NOMO-1 treated with dmso at 0.1 percent for 144 hours (cell line): ENCODE results near the gene TRIM2.
"Not testable (repeated sequence)": the region's sequence is repeated elsewhere in the genome, so short reads cannot be mapped to it uniquely, and the experiment has no call there.

Experiments
- DNase-seq: peaks from one replicate; lab custom pipeline; 2025; ENCODE audit not compliant: unreplicated experiment; lab: John Stamatoyannopoulos, UW

The TRIM2 gene

GRCh38 chr4:153204247-153204671, at the start of gene TRIM2:
TRIM2 (plus strand) TSS chr4:153204443; CDS start chr4:153204531, 88 bp downstream.
- no peak for DNase-seq

DNA sequence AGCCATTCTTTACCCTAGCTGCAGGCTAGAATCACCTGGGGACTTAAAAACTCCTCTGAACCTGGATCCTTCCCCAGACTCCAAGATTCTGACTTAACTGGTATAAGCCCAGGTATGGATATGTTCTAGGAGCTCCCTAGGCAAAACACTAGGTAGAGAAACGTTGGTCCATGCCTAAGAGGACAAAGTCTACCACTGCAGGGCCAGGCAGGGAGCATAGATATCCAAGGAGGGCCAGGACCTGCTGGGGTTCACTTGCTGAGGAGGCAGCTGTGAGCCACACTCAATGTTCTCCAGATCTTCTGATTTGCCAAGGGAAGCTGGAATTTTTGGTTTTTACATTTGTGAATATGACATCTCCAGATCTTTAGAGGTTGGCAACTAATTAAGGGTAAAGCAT, 48.6 kb upstream of the TRIM2 start:
- no peak for DNase-seq

DNA sequence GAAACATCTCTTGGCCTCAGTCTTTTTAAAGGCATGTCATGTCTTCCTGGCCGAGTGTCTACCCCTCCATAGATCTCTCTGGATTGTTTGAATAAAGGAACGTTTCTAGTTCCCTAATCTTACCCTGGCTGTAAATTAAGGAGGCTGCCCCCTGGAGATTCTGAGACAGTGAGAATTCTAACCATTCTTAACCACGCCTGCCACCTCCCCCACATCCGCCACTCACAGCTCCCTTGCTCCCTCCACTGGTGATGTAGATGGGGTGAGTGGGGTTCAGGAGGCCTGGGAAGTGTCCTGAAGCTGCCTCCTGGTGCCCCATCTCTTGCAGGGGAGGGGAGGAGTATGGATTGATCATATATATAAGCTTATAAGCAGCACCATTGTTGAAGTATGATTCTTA, 48.0 kb upstream of the TRIM2 start:
- DNase-seq: peak; percentile 55

GRCh38 chr4:153156721-153157120, 47.5 kb upstream of the TRIM2 start:
- no peak for DNase-seq

DNA sequence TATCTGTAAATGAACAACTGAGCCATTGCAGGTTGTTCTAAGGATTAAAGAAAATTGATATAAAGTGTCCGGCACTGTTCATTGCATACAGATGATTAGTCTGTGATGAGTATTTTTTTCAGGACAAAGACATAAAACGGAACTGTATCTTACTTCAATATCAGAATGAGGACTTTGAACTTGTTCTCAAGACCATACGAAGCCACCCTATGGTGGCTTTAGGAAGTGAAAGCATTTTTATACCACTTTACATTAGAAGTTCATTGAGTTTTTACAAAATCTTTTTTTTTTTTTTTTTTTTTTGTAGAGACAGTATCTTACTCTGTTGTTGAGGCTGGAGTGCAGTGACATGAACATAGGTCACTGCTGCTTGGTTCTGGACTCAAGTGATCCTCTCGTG, 45.2 kb upstream of the TRIM2 start:
- no peak for DNase-seq

- no peak for DNase-seq
These were observed 44.5 kb upstream of the TRIM2 start for GRCh38 chr4:153159728-153160221.

DNA sequence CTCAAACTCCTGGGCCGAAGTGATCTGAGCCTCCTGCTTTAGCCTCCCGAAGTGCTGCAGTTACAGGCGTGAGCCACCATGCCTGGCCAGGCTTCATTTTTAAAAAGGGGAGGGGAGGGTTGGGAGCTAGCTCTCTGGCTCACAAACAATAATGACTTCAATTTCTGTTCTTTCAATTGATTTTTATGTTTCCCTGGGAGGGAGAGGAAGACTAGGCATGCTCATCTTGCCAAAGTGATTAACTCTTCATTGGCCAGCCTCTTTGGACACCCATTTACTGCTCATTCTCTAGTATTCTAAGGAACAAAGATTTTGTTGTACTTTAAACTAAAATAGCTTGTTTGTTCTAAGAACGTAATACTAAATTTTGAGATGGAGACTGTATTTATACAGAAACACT, 43.4 kb upstream of the TRIM2 start:
- DNase-seq: no peak

DNA sequence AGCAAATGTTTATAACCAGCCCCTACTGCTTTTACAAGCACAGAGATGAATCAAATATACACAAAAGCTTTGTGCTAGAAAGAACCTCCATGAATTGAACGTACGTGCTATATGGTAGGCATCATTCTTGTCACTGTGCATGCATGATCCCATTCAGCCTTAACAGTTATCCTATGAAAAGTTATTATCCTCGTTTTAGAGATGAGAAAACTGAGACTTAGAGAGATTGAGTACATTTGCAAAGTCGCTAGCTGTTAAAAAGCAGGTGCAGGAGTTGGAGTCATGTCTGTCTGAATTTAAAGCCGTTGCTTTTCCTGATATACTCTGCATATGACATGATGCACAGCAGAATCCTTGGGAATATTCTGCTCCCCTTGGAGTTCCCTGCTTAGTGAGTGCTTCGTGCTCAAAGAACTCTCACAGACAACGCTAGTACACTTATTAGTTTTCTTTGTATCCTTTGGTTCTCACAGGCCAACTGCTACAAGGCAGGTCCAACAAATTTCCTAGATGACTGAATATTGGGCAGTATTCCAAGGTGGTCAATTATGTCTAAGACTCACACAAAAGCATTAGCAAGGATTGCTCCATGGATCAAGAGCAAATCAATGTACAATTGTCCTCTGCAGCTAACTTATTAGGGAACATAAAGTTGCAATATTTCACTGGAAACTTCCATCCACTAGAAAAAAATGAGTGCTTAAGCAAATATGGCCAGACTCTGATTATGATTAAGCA, 42.8 kb upstream of the TRIM2 start:
- DNase-seq: no peak

- DNase-seq: not testable (repeated sequence)
These were observed 39.0 kb upstream of the TRIM2 start for GRCh38 chr4:153165236-153165635.

DNA sequence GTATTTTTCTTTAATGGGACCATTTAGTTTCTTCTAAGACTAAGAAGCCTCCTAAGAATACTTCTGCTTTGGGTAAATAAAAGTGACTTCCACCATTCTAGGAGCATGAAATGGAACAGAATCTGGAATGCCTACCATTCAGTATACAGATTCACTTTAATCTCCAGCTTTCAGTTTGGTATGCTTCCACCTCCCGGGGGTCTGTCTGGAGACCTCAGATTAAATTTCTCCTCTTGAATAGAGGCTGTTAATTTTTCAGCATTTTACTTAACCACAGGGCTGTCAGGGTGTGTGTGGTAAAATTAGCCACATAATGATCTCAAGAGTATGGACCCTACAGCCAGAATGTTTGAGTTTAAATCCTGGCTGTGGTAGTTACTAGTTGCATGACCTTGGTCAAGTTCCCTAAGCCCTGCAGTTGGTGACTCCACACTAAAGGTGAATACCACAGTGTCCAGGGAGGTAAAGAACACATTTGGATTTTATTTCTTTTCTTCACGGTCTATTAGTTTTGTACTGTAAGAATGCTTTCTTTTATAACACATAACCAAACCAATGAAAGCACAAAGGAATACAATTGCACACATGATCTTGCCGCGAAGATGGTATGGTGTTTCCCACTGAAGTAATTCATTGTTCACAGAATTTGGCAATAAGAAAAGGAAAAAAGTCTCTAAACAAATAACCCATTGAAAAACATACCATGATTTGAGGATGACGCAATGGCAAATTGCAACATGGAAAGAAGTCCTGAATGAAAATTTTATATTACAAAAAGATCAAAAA, 37.3 kb upstream of the TRIM2 start:
- no peak for DNase-seq

GRCh38 chr4:153169776-153170175, 34.5 kb upstream of the TRIM2 start:
- DNase-seq: no peak

DNA sequence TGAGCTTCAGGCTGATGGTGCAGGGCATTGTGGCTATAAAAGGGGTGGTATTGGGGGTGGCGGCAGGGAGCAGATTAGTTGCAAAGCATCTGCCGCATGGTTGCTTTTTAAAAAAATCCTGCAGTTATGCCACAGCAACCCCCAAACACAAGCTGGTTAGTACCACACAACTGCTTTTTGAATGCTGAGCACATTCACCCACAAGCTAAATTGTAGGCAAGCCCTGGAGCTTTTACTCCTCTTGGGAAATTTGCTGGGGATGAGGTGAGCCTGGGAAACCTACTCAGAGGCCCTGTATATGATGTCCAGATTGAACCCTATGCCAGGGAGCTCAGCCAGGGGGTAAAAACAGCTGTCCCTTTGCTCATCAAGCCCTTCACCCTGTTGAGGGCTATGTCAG, 33.8 kb upstream of the TRIM2 start:
- DNase-seq: no peak

DNA sequence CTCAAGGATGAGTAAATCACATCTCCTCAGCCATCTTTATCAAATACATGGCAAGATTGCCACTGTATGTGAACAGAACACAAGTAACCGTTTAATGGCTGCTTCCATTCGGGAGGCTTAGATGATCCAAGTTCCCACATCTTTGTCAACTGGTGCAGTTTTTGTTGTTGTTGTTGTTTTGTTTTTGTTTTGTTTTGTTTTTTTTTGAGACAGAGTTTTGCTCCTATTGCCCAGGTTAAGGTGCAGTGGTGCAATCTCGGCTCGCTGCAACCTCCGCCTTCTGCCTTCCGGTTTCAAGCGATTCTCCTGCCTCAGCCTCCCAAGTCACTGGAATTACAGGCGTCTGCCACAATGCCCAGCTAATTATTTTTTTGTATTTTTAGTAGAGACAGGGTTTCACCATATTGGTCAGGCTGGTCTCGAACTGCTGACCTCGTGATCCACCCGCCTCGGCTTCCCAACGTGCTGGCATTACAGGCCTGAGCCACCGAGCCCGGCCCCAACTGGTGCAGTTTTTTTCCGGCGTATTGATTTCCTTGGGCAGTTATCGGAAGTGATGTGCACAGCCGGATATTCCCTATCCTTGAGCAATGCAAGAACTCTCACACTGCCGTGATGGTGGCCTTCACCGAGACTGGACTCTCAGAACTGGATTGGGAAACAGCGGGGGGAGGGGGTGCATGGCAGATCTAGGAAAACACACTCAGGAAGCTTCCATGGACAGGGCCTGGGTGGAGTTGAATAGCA, 29.2 kb upstream of the TRIM2 start:
- no peak for DNase-seq

DNA sequence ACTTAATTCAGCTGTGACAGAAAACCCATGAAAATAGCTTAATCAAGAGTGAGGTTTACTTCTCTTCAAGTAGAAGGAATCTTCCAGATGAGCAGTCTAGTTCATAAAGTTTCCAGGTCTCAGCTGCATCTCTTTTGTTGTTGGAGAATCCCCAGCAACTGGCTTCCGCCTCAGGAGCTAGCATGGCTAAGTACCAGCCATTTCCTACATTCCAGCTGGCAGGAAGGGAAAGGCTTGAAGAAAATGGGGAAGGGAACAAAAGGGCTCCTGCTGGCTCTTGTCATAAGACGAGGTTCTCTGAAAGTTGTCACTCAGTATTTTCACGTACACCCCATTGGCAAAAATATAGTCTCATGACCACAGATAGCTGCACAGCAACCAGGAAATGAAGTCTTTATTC, 27.3 kb upstream of the TRIM2 start:
- no peak for DNase-seq

DNA sequence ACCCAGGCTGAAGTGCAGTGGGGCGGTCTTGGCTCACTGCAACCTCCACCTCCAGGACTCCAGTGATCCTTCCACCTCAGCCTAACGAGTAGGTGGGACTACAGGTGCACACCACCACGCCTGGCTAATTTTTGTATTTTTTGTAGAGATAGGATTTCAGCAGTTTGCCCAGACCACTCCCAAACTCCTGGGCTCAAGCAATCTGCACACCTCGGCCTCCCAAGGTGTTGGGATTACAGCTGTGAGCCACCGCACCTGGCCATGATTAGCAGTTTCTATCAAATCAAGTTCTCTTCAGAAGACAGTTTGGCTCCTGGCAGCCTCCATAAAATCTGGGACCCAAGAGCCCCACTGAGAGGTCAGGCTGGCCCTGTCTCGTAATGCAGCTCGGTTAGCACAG, 26.4 kb upstream of the TRIM2 start:
- DNase-seq: no peak

- no peak for DNase-seq
These were observed 25.1 kb upstream of the TRIM2 start for GRCh38 chr4:153179100-153179499.

DNA sequence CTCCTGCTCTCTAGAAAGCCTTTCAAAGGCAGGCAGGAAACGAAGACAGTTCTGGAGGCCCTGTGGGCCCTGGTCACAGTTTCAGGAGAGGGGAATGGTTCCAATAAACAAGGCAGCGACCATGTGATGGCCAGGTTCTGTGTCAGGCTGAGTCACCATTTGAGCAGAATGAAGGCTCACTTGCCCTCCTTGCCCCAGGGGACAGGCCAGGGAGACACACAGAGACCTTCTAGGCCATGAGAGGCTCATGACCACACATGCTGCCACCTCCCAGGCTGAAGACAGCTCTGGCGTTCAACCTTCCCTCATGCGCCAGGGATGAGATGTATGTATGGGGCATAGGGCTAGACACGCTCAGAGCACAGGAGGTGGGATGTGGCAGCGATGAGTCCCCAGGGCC, 22.9 kb upstream of the TRIM2 start:
- no peak for DNase-seq

DNA sequence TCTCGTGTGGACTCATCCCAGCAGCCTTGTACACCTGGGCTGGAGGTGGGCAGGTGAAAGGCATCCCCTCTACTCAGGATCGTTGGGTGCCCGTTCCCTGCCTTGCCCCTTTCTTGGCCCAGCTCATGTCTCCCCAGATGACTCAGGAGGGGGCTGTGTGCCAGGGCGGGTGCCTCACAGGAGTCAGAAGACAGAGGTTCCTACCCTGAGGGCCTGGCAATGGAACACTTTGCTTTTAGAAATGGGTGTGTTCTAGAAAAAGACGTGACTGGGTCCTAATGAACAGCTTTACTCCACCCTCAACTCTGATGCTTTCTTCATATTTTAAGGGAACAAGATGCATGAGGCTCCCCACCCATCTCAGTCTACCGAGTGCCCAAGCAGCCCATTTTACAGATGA, 22.5 kb upstream of the TRIM2 start:
- DNase-seq: no peak

- no peak for DNase-seq
These were observed 21.1 kb upstream of the TRIM2 start for GRCh38 chr4:153183146-153183545.

DNA sequence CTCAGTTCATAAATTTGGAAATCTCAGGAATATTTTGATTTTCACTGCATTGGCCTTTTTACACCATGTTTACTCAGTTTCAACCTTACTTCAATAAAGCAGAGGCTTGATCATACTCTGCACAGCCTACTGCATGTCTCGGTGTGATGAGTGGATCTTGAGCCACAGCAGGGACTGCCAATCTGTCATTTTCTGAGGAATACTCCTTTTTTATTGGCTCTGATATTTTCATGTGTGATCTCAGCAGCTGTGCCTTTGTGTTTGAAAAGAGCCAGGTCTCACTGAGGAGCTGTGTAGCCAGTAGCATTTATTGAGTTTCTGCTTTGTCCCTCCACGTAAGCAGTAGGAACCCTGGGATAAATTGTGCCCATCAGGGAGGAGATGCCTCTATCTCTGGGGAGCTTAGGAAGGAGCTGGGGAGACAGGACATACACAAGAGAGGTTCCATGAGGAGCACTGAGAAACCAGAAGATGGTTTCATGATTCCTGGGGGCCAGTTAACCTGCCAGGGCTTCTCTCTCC, 18.9 kb upstream of the TRIM2 start:
- no peak for DNase-seq

DNA sequence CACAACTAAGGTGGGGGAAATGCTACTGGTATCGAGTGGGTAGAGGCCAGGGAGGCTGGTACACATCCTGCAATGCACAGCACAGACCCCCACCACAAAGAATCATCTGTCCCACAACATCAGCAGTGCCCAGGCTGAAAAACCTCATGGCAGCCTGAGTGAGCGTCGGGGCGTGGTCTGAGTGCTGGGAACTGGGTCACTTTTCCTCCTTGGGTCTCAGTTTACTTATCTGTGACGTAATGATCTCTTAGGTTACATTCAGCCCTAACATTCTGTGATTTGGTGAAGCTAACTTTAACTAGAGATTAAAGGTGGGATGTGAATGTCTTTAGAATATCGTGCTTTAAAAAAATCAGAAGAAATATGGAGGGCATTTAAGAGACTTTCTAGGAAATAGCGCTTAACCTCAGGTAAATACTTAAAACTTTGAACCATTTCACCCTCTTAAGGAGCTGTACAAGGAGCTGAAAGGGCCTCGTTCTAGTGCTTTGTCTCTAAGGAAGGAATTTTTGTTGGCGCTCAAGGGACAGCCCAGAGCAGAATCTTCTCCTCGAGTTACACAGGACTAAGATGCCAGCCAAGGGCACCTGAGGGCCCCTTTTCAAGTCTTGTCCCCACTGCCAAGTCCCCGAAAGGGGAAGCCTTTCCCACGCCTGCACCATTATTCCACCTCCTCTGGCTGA, 18.1 kb upstream of the TRIM2 start:
- no peak for DNase-seq
